A549 treated with Hydrocortisone at 1 μM for 4 hours (cell line): ENCODE measurements around the gene CELF5. TPM values are rescaled to one million over a fixed set of nuclear protein-coding genes. Genes with fewer than 3 reads are reported as not detected.

Source experiments
- total RNA-seq: library from RNA; stranded (reverse); fragments of 200-300 nt; extraction: Qiagen RNA extraction; gene quantifications from 5 replicates; pipeline ENCODE4 v1.2.3, GENCODE V29; 2022

Gene CELF5
- total RNA-seq = 0.35 to 0.54 TPM (median 0.52 TPM) in 5 replicates

DNA sequence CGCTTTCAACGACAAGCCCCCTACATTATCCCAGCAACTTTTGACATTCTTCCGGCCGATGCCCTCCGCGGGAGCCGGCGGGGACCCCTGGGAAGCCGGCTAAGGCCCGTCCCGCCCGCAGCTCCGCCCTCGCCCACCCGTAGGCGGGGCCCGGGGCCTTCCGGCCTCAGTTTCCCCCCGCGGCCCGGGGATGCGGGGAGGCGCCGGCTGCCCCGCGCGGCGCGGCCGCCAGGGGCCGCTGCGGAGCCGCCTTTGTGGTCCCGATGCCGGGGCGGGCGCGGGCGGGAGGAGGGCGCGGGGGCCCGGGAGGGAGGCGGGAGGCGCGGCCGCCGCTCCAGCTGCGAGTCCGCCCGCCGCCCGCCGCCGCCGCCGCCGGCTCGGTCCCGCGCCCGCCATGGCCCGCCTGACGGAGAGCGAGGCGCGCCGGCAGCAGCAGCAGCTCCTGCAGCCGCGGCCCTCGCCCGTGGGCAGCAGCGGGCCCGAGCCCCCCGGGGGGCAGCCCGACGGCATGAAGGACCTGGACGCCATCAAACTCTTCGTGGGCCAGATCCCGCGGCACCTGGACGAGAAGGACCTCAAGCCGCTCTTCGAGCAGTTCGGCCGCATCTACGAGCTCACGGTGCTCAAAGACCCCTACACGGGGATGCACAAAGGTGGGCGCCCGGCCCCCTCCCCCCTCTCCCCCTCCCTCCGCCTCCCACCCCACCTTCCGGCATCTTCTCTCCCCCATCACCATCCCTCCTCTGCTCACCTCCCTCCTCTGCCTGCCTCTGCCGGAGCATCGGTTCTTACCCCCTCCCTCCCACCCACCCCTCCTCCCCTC lies at the start of gene CELF5:
TSS of gene CELF5 (plus strand) at position 316 of the 823 bp plus-strand sequence. CDS start at position 395, 79 bp downstream.

DNA sequence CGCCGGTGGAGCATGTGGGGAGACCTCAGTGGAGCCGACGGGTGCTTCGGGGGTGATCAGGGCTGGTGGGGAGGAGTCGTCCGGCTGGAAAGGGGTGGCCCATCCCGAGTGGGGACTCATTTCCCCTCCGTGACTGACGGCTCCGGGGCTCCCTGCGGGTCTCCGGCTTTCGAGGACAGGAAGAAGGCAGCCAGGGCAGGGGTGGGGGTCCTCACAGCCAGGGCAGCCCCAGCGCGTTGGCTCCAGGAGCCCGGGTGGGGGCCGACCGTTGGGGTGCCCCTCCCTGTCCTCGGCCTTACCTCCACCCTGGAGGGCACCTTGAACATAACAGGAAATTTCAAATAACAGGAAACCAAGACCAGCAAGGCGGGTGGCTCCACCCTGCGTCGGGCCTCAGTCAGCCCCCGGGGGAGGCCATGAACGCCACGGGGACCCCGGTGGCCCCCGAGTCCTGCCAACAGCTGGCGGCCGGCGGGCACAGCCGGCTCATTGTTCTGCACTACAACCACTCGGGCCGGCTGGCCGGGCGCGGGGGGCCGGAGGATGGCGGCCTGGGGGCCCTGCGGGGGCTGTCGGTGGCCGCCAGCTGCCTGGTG lies 46.0 kb upstream of the CELF5 start, which contains the start of gene S1PR4:
TSS of gene S1PR4 (plus strand) at position 393 of the 596 bp plus-strand sequence. CDS start at position 417, 24 bp downstream.

DNA sequence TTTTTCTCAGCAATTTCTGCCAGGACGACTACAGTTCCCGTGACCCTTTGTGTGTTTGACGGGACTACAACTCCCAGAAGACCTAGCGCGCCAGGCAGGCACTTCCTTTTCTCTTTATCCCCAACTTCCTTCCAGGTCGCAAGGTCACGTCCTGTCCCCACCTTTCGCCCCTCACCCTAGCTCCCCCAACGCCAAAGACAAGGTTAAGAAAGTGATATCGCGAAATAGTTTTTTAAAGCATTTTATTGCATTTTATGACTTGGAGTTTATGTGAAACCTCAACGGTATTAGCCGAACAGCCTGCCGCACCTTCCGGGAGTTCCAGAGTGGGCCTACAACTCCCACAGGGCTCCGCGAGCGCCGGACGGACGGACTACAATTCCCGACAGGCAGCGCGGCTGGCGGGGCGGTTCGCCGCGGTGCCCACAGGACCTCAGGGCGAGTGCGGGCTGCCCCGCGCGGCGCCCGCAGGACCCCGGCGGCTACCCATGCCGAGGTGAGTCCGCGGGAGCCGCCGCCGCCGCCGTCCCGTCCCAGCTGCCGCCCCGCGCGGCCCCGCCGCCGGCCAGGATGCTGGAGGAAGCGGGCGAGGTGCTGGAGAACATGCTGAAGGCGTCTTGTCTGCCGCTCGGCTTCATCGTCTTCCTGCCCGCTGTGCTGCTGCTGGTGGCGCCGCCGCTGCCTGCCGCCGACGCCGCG lies 38.9 kb upstream of the CELF5 start, which contains the start of gene NCLN:
TSS of gene NCLN (plus strand) at position 470 of the 699 bp plus-strand sequence. CDS start at position 571, 101 bp downstream.

Other genes starting within 250 kb of the CELF5 start
- gene TLE6, start 247.1 kb upstream of the CELF5 start, total RNA-seq = 3.5 to 5.9 TPM (median 4.5 TPM) in 5 replicates
- gene TLE2, start 195.4 kb upstream of the CELF5 start, total RNA-seq = 2.3 to 3.9 TPM (median 3.1 TPM) in 5 replicates
- gene TLE5, start 162.2 kb upstream of the CELF5 start, total RNA-seq = 192 to 258 TPM (median 251 TPM) in 5 replicates
- 31.4 to 35.6 TPM (median 33.3 TPM) in 5 replicates for gene GNA11, start 130.3 kb upstream of the CELF5 start, total RNA-seq
- gene GNA15, start 88.6 kb upstream of the CELF5 start, total RNA-seq = 0.05 to 0.15 TPM (median 0.09 TPM) in 3 of 5 replicates, not detected in the others
- 0.06 to 0.22 TPM (median 0.12 TPM) in 4 of 5 replicates, not detected in the other for gene S1PR4, start 45.9 kb upstream of the CELF5 start, total RNA-seq
- gene NCLN, start 38.7 kb upstream of the CELF5 start, total RNA-seq = 64.5 to 85.7 TPM (median 77.0 TPM) in 5 replicates
- 36.4 to 53.7 TPM (median 47.0 TPM) in 5 replicates for gene NFIC, start 141.9 kb downstream of the CELF5 start, total RNA-seq